Measurements from ENCODE around the gene HSPB1.
"Not testable (repeated sequence)": the region's sequence is repeated elsewhere in the genome, so short reads cannot be mapped to it uniquely, and the experiment has no call there.

HSPB1 gene

DNA sequence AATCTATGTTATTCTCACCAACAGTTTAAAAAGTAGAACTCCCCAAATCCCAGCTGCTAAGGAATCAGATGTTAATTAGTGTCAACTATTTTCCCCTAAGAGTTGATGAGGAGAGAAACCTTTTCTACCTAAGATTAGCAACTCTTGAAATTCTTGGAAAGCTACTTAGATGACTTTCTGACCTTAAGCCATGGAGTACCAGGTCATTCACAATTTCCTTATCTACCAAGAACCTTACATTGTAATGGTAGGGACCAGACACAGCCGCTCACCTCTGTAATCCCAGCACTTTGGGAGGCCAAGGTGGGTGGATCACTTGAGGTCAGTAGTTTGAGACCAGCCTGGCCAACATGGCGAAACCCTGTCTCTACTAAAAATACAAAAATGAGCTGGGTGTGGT lies 32.9 kb downstream of the HSPB1 start:
- DNase-seq, result not testable (repeated sequence)

DNA sequence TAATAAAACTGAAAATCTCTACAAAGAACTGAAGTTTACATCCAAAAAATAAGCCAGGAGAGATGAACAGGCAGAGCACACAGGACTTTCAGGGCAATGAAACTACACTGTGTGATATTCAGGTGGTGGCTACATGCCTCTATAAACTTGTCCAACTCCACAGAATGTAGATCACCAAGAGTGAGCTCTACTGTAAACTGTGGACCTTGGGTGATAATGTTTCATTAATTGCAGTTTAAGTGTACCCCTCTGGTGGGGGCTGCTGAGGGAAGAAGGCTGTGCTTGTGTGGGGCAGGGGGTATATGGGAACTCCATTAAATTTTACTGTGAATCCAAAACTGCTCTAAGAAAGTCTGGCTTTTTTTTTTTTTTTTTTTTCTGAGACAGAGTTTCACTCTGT lies 33.6 kb downstream of the HSPB1 start:
- DNase-seq, result no peak

DNA sequence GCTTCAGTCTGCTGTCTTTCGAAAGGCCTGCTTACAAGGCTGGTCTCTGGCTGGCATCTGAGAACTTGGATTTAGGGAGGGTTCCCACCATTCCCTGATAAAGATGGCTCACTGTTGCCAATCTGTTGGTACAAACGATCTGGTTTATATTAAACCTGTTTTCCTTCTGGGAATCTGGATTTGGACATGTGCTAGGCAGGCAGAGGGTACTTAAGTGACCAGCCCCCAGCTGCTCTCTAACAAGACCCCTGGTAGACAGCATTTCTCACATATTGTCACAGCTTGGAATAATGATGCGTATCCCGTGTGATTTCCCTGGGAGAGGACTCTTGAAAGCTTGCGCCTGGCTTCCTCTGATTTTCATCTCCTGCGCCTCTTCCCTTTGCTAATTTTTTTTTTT lies 34.7 kb downstream of the HSPB1 start:
- DNase-seq, result no peak

DNA sequence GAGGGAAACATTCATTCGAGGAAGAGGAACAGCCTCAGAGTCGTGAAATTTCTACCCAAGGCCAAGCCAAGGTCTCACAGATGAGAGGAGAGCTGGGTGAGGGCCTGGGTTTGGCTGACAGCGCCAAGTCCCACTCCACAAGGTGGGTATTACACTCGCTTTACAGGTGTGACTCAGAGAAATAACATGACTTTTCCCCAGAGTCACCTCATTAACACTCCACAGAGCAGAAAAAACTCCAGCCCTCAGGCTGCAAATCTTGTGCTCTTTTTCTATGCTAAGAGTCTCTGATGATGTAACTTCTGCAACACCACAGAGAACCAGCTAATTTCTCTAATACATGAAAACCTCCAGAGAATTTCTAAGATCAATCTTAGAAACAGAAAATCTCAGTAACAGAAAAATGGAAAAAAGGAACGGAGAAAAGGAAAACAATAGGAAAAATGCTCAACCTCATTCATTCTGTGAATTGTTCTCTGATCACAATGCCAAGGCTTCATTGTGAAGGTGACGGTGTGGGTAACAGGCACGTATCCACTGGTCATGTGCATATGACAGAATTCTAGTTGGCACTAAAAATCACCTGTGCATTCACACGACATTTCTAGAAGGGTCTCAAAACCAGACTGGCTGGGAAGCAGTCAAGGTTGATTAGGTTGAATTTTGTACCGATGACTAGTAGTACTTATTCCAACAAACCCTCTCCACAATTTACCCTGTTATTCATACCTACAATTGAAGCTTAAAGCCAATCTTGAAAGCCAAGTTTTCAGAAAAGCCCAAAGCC lies 36.0 kb downstream of the HSPB1 start:
- DNase-seq, result no peak

DNA sequence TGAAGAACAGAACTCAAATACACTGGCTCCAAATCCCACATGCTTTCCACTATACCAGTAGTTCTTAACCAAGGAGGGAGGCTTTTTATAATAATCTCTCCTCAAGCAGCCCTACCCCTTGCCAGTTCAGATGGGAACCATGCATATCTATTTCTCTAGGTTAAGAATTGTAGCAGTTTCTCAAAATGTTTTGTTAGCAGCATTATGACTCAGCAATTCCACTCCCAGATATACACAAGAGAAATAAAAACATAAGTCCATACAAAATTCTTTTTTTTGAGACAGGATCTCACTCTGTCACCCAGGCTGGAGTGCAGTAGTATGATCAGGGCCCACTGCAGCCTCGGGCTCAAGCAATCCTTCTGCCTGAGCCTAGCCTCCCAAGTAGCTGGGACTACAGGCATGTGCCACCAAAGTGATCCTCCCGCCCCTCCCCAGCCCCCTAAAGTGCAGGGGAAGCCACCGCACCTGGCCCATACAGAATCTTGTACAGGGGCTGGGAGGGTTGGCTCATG lies 38.2 kb downstream of the HSPB1 start:
- no peak for DNase-seq

DNA sequence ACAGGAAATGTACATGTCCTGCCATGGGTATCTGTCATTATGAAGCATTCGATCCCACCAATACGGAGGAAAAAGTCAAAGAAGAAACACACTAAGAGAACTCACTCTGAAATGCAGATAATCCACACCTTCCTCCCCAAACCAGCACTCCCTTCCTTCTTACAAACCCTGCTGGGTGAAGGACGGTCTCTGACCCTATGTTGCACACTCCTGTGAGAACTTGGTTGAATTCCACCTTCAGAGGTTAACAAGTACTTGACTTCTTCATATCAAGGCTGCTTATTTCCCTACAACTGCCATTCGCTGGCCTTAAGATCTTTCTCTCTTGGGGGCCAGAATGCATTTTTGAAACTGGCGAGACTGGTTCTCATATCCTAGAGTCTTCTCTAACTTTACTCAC lies 39.7 kb downstream of the HSPB1 start:
- no peak for DNase-seq

DNA sequence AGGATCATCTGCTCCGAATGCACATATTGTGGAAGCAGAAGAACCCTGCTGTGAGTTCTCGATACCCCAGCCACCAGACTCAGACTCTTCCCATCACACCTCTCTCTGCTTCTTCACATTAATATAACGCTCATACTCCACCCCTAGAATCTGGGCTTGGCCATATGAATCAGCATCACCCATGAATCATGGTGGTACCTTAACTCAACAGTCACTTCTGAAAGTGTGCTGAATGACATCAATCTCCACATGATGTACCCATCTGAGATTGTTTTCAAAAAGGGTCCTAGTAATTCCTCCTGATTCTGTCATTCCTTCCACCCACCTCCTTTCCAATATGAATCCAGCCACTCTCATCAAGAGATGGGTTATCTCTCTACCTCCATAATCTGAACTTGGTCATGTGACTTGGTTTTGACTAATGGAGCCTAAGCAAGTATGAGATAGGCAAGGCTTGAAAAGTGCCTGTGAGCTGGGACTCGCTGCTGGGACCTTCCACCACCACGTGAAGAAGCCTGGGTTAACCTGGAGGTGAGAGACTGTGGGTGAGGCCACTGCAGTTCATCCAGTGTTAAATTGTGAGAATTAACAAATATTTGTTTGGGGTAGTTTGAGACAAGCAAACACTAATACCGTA lies 40.9 kb downstream of the HSPB1 start:
- no peak for DNase-seq

DNA sequence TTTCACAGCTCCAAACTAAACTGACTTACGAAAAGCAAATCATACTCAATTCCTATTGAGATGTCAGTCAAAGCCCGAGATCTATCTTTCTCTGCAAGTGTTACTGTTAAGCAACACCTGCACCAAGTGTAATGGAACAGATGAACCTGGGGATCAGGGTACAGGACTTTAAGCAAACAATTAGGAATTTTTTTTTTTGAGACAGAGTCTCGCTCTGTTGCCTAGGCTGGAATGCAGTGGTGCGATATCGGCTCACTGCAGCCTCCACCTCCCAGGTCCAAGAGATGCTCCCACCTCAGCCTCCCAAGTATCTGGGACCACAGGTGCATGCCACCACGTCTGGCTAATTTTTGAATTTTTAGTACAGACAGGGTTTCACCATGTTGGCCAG lies 41.5 kb downstream of the HSPB1 start:
- no peak for DNase-seq

DNA sequence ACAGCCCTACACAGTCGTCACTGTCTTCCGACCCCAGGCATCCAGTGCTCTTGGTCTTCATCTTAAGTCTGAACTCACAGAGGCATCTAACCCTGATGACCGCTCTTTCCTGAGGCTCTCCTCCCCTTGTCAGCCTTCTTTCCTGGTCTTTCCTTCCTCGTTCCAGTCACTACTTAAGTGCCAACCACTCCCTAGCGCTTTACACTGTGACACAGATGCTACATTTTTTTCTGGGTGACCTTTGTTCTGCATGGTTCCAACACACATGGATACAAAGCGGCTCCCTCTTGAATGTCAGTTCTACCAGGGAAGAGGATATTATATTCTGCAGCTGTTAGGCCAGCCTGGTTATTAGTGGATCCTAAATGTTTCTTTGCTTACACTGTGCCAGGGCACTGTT lies 43.6 kb downstream of the HSPB1 start:
- no peak for DNase-seq

DNA sequence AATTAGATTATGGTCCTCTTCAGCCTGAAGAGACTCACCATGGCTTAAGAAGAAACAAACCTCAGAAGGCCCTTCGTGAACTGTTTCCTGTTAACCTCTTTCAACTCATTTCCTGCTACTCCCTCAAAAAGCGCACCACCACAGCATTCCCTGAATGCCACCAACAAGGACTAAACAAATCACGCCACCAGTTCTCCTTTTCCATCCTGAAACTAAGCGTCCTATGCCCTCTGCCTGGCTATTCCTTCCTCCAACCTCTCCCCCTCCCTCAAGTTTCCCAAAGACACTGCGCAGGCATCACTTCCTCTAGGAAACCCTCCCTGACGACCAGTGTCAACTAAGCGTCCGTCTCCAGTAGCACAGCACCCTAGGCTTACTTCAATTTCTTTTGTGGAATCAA lies 44.3 kb downstream of the HSPB1 start:
- no peak for DNase-seq

DNA sequence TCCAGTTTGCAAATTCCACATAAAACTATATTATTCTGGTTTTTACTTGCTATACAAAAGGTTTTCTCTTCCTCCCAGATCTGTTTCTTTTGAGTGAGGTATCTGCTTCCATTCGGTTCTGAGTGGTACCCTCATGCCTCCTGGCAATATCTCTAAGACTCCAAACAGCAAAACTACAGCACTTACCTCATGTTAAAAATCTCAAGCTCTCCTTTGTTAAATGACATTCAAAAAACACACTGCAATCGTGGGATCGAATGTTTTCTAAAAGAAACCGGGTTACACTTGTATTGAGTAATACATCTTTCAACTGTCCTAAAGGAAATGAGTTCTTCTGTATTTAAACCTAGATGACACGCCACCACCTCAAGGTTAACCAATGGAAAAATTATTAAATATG lies 45.2 kb downstream of the HSPB1 start:
- DNase-seq, result no peak

DNA sequence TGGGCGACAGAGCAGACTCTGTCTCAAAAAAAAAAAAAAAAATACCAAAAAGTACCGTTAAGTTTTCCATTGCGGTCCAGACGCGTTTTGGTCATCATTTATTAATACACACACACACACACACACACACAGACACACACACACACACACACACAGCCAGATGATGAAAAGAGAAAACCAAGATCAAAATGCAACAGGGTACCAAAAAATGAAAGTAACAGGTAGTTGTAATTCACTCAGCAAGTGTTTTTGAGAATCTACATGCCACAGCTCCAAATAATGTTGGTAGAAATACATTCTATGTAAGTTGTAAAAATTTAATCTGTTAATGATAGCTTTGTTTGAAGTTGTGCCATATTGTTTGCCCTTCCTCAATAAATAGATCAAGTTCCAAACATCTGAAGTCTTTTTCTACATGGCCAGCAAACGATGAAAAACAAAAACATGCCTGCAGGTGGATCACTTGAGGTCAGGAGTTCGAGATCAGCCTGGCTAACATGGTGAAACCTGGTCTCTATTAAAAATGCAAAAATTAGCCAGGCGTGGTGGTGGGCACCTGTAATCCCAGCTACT lies 46.9 kb downstream of the HSPB1 start:
- no peak for DNase-seq

DNA sequence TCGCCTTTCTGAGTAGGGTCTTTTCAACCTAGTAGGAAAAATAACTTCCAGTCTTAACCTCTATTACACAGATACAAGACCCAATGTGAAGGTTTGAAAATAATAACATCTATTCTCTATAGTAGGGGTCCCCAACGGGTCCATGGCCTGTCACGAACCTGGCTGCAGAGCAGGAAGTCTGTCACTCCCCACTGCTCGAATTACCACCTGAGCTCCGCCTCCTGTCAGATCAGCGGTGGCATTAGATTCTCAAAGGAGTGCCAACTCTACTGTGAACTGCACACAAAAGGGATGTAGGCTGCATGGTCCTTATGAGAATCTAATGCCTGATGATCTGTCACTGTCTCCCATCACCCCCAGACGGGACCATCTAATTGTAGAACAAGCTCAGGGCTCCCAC lies 48.9 kb downstream of the HSPB1 start:
- no peak for DNase-seq

DNA sequence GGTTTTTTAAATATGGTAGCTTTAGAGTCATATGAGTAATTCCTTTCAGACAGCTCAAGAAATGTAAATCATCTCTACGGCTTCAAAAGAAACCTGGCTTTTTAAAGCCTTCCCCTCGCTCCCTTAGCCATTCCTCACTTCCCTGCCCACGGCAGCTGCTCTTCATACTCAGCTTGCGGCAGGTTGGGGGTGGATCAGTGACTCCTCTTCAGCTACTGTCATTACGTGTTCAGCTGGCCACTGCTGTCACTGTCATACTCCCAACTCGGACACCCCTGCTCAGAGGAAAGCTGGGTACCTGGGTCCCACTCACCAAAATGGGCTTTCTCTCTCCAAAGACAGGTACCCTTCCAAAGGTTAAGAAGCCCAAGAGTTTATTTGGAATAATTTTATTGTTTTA lies 49.7 kb downstream of the HSPB1 start:
- no peak for DNase-seq

DNA sequence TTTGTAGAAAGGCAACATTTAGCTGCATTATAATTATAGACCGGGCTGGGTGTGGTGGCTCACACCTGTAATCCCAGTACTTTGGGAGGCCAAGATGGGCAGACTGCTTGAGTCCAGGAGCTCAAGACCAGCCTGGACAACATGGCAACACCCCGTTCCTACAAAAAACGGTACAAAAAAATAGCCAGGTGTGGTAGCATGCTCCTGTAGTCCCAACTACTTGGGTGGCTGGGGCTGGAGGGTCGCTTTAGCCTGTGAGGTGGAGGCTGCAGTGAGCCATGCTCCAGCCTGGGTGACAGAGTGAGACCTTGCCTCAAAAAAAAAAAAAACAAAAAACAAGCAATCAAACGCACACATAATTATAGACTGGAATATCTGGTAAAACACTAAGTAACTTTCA lies 51.3 kb downstream of the HSPB1 start:
- DNase-seq, result no peak
